HG02610 (cell line): Measurements from ENCODE around the gene BHLHE41.
A peak's percentile ranks its signal among the peaks of the same experiment; 100 is the strongest.

Experiments used
- ATAC-seq: cut with Tn5 transposase; IDR thresholded peaks from one replicate; pipeline ENCODE4 v1.9.1; 2021; ENCODE audit warnings: mild to moderate bottlenecking, moderate library complexity; ENCODE audit not compliant: unreplicated experiment

BHLHE41 gene

GRCh38 chr12:26135010-26135420, 10.2 kb upstream of the BHLHE41 start:
- no peak for ATAC-seq

DNA sequence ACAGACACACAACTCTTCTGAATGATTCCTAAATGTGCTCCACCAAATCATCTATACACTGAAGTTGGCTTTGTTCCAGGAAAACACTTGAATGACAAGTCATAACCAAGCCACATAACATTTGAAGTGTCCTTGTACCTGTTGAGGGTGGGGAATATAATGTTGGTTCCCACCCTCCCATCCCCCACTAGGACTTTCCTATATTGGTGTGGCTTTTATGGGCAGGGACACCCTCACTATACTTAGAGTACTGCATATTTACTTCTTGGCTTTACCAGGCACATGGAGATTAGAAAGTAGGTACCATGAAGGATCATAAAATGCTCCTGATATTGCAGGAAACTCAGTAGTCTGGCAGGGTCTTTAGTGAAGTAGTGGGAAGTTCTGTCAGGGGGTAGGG, 9.7 kb upstream of the BHLHE41 start:
- no peak for ATAC-seq

- no peak for ATAC-seq
These were observed 8.7 kb upstream of the BHLHE41 start for GRCh38 chr12:26133521-26133920.

- ATAC-seq: no peak
These were observed 8.0 kb upstream of the BHLHE41 start for GRCh38 chr12:26132866-26133265.

DNA sequence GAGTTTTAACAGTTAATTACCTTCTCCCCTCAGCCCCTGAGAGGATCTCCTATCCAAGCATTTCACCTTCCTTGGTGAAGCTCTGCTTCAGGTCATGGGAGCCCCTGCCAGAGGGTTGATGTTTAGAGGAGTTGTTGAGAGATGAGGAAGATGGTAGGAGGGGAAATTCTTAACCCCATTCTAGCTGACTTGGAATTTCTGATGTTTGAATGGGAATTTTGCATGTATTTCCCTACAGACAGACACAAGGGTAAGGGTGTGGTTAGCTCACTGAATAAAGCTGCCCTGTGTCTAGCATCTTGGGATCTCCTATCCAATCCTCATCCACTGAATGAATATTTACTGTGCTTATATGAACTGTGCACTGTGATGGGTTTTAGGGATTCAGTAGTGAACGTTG, 7.1 kb upstream of the BHLHE41 start:
- no peak for ATAC-seq

- no peak for ATAC-seq
These were observed 5.9 kb upstream of the BHLHE41 start for GRCh38 chr12:26130728-26131127.

- ATAC-seq: no peak
These were observed 3.3 kb upstream of the BHLHE41 start for GRCh38 chr12:26128168-26128567.

GRCh38 chr12:26127404-26127803, 2.6 kb upstream of the BHLHE41 start:
- no peak for ATAC-seq

DNA sequence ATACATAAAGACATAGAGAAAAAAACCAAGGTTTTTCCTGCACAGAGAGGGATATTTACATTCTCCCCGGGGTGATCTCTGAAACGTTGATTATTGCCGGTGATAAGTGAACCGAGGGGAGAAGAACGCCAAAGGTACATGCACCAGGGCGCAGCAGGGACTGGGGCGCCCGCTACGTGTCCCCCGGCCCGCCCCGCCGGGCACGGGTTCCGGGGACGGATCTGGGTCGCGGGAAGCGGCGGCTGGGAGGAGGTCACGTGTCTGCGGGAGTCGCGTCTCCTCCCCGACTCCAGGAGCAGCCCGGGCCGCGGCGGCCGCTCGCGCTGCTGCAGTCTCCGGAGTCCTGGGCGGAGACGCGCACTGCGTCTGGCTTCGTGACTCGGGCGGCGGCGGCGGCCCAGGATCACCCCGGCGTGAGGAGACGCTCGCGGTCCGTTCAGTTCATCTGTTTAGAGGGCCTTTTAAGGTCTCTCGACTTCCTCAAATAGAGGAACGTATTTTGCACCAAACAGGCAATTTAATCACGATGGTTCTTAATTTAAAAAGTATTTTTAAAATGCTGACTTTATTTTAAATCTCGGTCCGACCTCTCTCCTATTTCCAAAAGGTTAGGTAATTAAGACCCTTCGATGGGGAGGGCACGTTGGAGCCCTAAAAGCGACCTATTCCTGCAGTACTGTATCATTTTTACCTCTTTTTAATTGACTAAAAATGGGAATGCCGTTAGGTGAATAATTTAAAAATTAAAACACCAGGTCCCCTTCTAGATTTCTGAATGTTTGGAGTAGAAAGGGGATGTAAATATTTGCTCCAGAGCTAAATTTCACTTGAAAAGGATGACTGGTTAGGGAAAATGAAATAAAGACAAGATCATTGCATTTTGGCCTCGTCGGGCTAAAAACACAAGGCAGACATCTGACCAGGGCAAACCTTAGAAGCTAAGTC, 1.8 kb upstream of the BHLHE41 start:
- peak; percentile 40 for ATAC-seq

DNA sequence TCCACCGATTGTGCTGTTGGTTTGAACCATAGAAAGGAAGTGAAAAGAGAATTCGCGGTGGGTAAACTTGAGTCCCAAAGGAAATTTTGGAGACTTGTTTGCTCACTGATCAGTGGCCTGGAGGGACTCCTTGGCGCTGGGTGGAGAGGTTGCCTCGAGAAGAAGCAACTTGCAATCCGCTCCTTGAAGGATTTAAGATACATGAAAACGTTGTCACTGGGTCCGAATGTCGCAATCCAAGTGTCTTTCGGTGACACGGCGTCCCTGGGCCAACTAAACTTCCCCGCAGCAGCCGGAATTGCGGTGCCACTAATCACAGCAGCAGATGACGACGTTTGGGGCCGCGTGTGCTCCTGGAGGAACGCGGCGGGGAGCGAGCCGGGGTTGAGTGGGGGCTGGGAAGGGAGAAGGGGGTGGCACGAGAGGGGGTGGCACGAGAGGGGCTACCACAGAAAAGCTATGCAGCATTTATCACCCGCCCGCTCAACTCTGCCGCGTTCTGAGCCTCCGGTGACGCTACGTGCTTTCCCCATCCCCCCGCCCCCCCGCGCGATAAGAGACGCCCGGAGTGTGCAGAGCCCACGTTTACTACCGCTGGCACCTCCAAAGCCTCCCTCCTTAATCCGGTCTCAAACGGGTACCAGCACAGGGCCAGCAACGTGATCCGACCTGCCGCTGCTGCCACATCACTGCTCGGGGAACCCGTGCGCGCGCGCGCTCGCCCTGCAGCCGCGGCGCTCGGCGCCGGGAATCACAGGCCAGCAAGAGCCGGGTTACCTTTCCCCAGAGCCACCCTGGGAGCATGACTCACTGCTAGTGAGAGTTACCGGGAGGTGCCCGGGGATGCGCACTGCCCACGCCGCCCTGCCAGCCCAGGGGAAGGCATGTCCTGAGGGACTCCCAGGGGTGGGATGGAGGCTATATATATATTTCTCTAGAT, 833 bp upstream of the BHLHE41 start:
- ATAC-seq: peak; percentile 34

- ATAC-seq: no peak
These were observed 1.3 kb downstream of the BHLHE41 start for GRCh38 chr12:26123482-26123980.

DNA sequence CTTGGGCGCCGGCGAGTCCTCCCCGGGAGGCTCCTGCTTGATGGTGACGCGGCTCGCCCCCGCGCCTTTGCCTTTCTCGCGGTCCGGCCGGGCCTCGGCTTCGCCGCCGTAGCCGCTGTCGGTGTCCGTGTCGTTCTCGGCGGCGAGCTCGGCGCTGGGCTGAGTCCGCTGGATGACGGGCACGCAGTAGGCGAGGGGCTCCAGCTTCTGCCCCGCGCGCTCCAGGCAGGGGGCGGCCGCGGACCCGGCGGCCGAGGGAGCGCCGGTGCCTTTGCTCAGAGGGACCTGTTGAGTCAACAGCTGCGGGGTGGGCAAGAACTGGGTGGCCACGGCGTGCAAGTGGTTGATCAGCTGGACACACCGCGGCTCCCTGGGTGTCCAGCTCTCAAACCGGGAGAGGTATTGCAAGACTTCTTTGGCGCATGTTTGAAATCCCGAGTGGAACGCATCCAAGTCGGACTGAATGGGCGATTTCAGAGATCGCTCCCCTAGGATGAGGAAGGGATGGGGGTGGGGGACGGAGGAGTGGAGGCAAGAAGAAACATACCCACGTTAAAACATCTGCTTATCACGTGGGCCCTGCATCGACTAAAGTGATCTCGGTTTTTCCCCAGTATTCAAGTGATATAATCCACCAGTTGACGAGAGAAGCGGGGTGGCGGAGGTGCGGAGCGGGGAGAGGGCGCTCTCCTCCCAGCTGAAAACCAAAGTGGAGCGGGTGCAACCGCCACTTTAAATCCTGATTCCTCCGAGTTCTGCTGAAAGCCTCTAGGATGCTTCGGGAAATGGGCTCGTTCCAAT, 2.0 kb downstream of the BHLHE41 start:
- peak; percentile 18 for ATAC-seq

DNA sequence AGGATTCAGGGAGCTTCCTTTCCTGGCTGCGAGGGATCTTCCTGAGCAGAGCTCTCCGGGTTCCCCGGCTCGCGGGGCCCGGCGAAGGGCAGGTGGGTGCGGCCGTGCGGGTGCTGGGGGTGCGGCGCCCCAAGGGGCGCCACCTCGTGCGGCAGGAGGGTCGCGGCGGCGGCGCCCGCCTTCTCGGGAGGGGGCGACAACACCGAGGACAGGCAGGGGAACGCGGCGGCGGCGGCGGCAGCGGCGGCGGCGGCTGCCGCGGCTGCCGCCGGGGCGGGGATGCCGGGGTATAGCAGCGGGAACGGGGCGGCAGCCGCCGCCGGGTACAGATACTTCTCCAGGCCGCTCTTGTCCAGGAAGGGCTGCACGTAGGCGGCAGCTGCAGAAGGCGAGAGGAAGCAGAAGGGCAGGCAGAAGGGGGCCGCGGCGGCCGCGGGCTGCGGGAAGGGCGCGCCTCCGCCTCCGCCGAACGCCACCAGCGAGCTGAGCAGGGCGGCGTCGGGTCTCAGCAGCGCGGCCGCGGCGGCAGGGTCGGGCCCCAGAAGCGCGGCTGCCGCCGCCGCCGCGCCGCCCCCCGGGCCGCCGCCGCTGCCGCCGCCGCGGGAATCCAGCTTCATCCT, 2.7 kb downstream of the BHLHE41 start:
- ATAC-seq: peak; percentile 27

GRCh38 chr12:26121323-26122060, 3.3 kb downstream of the BHLHE41 start:
- no peak for ATAC-seq

DNA sequence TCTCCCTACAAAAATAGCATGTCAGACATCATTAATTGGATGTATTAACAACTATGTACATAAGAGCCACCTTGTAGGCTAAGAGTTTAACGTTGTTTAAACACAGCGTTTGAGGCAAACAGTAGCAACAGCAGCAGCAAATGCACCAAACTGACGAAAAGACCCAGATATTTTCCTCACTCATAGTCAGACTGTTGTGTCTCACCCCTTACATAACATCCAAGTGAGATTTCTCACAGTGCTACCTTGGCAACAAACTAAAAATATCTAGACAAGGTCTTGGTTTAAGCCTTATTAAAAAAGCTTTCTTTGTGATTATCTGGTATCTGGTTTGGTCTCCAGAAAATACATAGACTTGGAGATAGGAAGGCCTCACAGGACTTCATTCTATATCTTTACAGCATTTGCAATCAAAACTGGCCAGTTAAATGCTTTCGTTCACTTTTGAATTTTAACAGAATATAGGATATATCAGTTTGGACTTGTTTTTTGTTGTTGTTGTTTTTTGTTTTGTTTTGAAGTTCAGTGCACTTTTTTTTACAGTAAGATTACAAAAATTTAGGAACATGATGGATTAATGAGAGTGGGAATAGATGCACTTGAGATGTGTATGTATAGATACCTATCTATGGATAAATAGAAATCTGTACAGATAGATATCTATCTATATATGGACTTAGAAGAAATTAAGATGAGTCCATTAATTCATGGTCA, 4.1 kb downstream of the BHLHE41 start:
- ATAC-seq: no peak

DNA sequence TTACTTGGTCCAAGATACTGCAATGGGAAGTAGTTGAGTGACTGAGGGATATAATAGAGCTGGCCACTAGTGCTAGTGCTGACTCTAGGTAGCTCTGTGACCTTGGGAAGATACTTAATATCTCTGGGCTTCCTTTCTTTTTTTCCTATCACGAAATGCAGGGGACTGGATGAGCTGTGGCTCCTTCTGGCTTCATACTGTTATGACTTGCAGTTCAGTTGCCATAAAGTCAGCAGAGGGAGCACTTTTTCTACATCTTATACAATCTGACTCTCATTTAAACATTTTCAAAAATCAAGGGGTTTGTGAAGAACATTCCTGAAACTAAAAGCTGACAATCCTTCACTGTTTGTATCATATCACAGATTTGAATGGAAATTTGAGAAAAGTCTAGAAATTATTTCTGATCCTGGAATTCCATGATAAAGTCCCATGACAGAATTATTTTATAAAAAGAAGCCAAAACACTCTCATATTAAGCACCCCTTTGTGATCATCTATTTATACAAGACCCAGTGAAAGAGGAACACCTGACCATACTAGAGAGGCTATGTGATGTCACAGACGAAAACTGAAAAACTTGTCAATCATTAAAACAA, 5.3 kb downstream of the BHLHE41 start:
- no peak for ATAC-seq

GRCh38 chr12:26118308-26118707, 6.5 kb downstream of the BHLHE41 start:
- ATAC-seq: no peak
